ENCODE data around the gene SPATA31A1.
"Not testable (repeated sequence)": the region's sequence is repeated elsewhere in the genome, so short reads cannot be mapped to it uniquely, and the experiment has no call there.

Gene SPATA31A1

DNA sequence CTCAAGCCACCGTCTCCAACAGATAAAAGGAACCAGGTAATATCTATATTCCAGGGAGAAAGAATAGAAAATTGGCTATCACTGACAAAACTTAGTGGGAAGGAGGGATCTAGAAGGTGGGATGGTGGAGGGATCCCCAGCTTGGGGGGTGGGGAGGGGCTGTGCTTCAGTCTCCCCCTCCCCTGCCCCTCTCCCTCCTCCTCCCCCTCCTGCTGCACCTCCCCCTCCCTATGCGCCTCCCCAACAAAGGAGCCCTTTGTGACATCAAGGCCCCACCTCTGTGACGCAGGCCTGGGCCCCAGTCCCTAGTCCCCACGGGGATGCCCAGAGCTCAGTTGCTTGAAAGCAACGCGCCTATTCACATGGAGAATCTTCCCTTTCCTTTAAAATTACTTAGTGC lies at the start of gene SPATA31A1:
Gene SPATA31A1, plus strand, starts transcription at position 301 of the 400 bp plus-strand sequence. Its CDS starts 62 bp downstream, at position 363.
- not testable (repeated sequence) for DNase-seq

DNA sequence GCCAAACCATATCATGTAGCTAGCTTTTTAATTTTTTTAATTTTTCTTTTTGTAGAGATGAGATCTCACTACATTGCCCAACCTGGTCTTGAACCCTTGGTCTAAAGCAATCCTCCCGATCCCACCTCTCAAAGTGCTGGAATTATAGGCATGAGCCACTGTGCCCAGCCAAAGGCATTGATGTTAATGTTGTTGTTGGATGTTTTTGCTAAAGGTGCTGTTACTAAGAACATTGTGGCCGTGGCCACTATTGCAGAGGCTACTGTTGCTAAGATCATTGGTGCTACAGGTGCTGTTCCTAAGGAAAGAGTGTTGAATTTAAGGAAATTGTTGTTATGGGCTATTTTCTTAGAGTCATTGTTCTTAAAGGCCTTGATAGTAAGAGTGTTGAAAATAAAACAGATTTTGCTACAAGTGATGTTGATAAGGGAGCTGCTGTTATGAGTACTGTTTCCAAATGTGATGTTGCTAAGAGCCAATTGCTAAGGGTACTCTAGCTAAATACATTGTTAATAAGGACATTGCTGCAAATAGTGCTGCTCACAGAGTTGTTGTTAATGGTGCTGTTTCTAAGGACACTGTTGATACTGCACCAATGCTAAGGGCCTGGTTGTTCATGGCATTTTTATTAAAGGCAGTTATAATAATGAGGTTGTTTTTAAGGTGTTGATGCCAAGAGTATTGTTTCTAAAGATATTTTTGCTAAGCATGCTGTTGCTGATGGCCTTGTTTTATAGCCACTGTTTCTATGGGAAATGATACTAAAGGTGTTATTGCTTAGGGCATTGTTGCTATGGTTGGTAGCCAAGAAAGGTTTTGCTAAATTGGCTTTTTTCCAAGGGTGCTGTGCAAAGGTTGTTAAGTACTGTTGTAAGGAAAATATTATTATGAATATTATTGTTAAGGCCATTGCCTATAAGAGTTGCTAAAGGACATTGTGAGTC lies 52.1 kb downstream of the SPATA31A1 start:
- not testable (repeated sequence) for DNase-seq

- DNase-seq = not testable (repeated sequence)
These were observed 55.9 kb downstream of the SPATA31A1 start for GRCh38 chr9:39411254-39411940.

Measured in erythroblast (primary cell).